GM19240 (cell line): ENCODE measurements around the gene CELF4.
"Not testable (repeated sequence)": the region's sequence is repeated elsewhere in the genome, so short reads cannot be mapped to it uniquely, and the experiment has no call there.

Source experiments
- DNase-seq: peaks from one replicate; pipeline ENCODE4 v3.0.0; 2011; ENCODE audit warnings: low spot score; ENCODE audit not compliant: insufficient read length

CELF4 gene

GRCh38 chr18:37473195-37473840 lies 92.3 kb downstream of the CELF4 start:
- no peak for DNase-seq

- DNase-seq: no peak
Observed at GRCh38 chr18:37471637-37472036, 94.0 kb downstream of the CELF4 start.

GRCh38 chr18:37470986-37471385 lies 94.6 kb downstream of the CELF4 start:
- DNase-seq: no peak

- DNase-seq: no peak
Observed at GRCh38 chr18:37467002-37467662, 98.5 kb downstream of the CELF4 start.

GRCh38 chr18:37465958-37466357 lies 99.6 kb downstream of the CELF4 start:
- no peak for DNase-seq

- DNase-seq: no peak
Observed at GRCh38 chr18:37464257-37464656, 101.3 kb downstream of the CELF4 start.

- DNase-seq: not testable (repeated sequence)
Observed at GRCh38 chr18:37461329-37461728, 104.3 kb downstream of the CELF4 start.

- no peak for DNase-seq
Observed at GRCh38 chr18:37460604-37461003, 105.0 kb downstream of the CELF4 start.

- no peak for DNase-seq
Observed at GRCh38 chr18:37458697-37459096, 106.9 kb downstream of the CELF4 start.

GRCh38 chr18:37457753-37458152 lies 107.8 kb downstream of the CELF4 start:
- no peak for DNase-seq

GRCh38 chr18:37457341-37457740 lies 108.3 kb downstream of the CELF4 start:
- DNase-seq: no peak

- no peak for DNase-seq
Observed at GRCh38 chr18:37456873-37457272, 108.7 kb downstream of the CELF4 start.

GRCh38 chr18:37456395-37456794 lies 109.2 kb downstream of the CELF4 start:
- DNase-seq: no peak

GRCh38 chr18:37453752-37454151 lies 111.8 kb downstream of the CELF4 start:
- no peak for DNase-seq

- no peak for DNase-seq
Observed at GRCh38 chr18:37452682-37453385, 112.8 kb downstream of the CELF4 start.

- no peak for DNase-seq
Observed at GRCh38 chr18:37452015-37452414, 113.6 kb downstream of the CELF4 start.

GRCh38 chr18:37451239-37451825 lies 114.3 kb downstream of the CELF4 start:
- DNase-seq: no peak

GRCh38 chr18:37450434-37451132 lies 115.0 kb downstream of the CELF4 start:
- no peak for DNase-seq

- no peak for DNase-seq
Observed at GRCh38 chr18:37449618-37450017, 116.0 kb downstream of the CELF4 start.

- DNase-seq: no peak
Observed at GRCh38 chr18:37448946-37449345, 116.7 kb downstream of the CELF4 start.
